ENCODE data around the gene SPAG8. TPM values are rescaled to one million over a fixed set of nuclear protein-coding genes. Genes with fewer than 3 reads are reported as not detected.

Gene SPAG8
- total and polyA plus RNA-seq, 10 of the 15 experiments (the other 5 are each of a cell fraction or from before 2014, with no cell fraction given): 0.40 to 1.1 (median 0.72) TPM

GRCh38 chr9:35760651-35761050 lies 51.4 kb downstream of the SPAG8 start:
- in situ Hi-C loops (cut with MboI): no loop called here
- no peak for TF ChIP-seq CHD1 (IDR thresholded peaks at IDR 0.05; ENCODE audit: low read depth, low read length)
- no peak for TF ChIP-seq REST (IDR thresholded peaks at IDR 0.05; ENCODE audit: low read depth, low read length)
- no peak for TF ChIP-seq WRNIP1 (IDR thresholded peaks at IDR 0.05; ENCODE audit: borderline replicate concordance, low read depth, low read length)
- no peak for TF ChIP-seq NFIC (IDR thresholded peaks at IDR 0.05; ENCODE audit: low read depth, low read length)
- no peak for TF ChIP-seq BRCA1 (IDR thresholded peaks at IDR 0.05; ENCODE audit: low read depth, low read length)
- no peak for TF ChIP-seq RBBP5 (conservative IDR thresholded peaks at IDR 0.05)
- TF ChIP-seq SREBF2 (IDR thresholded peaks at IDR 0.05; ENCODE audit: low read length): no peak
- TF ChIP-seq POU2F2 (IDR thresholded peaks at IDR 0.05; ENCODE audit: borderline replicate concordance, low read depth, low read length): no peak
- 97% methylated on average over 2 of the region's 2 CpGs for WGBS (ENCODE audit: insufficient coverage, insufficient replicate concordance, low lambda C conversion rate, missing lambda C conversion rate)

More at GRCh38 chr9:35760651-35761050, 51.4 kb downstream of the SPAG8 start:
- Histone ChIP-seq H3K4me1 (ENCODE audit: control insufficient read depth, insufficient read depth, low read length) (peaks cover 22% of the 10 kb centered on the region), H3K4me2 (ENCODE audit: control insufficient read depth, insufficient read depth) (peak overlapping the region; percentile 41; the same call in 1 of the 2 replicates), H3K36me3 (ENCODE audit: control insufficient read depth in 2 of 2, insufficient read depth in 2 of 2, low read length in 1 of 2) (no peaks in the 10 kb centered on the region), H3K27ac (ENCODE audit: control insufficient read depth, insufficient read depth) (no peak overlapping the region), H3K79me2 (ENCODE audit: control insufficient read depth, insufficient read depth, low read length) (peaks cover 35% of the 10 kb centered on the region), H3K9ac (ENCODE audit: control insufficient read depth, insufficient read depth, low read length) (no peak overlapping the region), H3K9me3 (replicated peaks; ENCODE audit: control insufficient read depth, insufficient read depth, low read length) (no peaks in the 10 kb centered on the region), H2AFZ (ENCODE audit: control insufficient read depth, low read depth, low read length) (no peak overlapping the region), H4K20me1 (ENCODE audit: control insufficient read depth, insufficient read depth) (no peaks in the 10 kb centered on the region), H3K4me3 (no peak overlapping the region), H3K27me3 (replicated peaks in 1 of 2; ENCODE audit: control insufficient read depth in 2 of 2, insufficient read depth in 2 of 2, low read length in 1 of 2) (no peaks in the 10 kb centered on the region)
- ATAC-seq: no peak
- BruUV-seq (replicated peaks): TSS peak; percentile 1
- RAD21 ChIA-PET (ENCODE audit: unreplicated experiment): interaction anchor here (0.7 to 2.2 kb wide), 4 partner anchors 32 to 124 kb away, joined by 3 to 6 read pairs (median 3); no protein-coding TSS in a partner anchor
- POLR2A ChIA-PET: interaction anchor here (1.0 to 1.3 kb wide), 5 partner anchors 10 to 113 kb away, joined by 3 to 4 read pairs (median 3); no protein-coding TSS in a partner anchor
- DNase-seq (ENCODE audit: low read depth, low spot score): no peak
- CTCF ChIA-PET: interaction anchor here (0.7 to 1.9 kb wide), 5 partner anchors 9 to 66 kb away, joined by 3 to 5 read pairs (median 4); no protein-coding TSS in a partner anchor
- SMC1A ChIA-PET (ENCODE audit: uncharacterized antibody, unreplicated experiment): interaction anchor here (0.9 to 3.2 kb wide), 8 partner anchors 13 to 66 kb away, joined by 3 to 19 read pairs (median 4); no protein-coding TSS in a partner anchor
- intact Hi-C loops (cut with micrococcal nuclease; ENCODE audit: unreplicated experiment): no loop called here
- FAIRE-seq: no peak

All from GM12878 (cell line).